ENCODE measurements around the gene NR5A1. TPM values are rescaled to one million over a fixed set of nuclear protein-coding genes. Genes with fewer than 3 reads are reported as not detected.

The NR5A1 gene
- total RNA-seq, 1 donor from 2014 or later: not detected

DNA sequence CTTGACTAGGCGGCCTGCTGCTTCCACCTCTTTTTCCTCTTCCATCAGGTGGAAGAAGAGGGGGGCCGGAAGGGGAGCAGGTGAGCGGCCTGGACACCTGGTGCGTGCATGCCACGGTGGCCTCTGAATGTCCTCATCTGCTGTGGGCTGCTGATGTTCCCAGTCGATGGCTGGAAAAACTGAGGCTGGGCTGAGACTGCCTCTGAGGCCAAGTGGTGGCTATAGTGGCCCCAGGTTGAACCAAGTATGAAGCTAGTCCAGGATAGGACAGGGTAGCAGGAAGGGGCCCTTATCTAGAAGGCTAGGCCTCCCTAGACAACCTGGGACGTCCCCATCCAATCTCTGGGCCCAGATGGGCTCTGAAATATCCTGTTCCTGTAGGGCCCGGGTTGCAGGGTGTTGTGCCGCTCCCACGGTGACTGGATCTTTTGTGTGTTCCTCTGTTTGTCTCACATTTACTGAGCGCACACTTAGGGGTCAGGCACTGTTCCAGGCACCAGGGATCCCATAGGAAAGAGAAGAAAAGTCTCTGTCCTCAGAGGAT lies 753 bp upstream of the NR5A1 start:
- peaks cover 4% of the 10 kb centered on the region for H3K9me3 Mint-ChIP-seq (ENCODE audit: unreplicated experiment)
- no peaks in the 10 kb centered on the region for H3K36me3 Mint-ChIP-seq (ENCODE audit: unreplicated experiment)

DNA sequence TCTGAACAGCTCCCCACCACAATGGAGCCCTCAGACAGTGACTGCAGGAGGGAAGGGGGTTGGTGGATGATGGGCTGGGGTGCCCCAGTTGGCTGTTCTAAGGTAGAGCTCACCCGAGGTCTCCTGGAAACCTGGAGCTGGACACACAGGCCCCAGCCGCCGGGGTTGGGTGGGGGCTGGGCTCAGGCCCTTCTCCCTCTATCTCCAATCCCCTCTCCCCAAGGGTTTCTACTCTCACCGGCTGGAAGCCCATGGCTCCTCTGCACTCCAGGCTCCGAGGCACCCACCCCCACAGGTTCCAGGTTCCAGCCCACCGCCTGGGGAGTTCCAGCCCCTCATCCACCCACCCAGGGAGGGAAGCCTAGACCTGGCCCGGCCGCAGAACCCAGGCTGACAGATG lies 766 bp downstream of the NR5A1 start:
- H3K4me3 Mint-ChIP-seq (ENCODE audit: unreplicated experiment): no peak overlapping the region
- no peak for DNase-seq
- H3K4me1 Mint-ChIP-seq (ENCODE audit: low read depth, unreplicated experiment): peaks cover 3% of the 10 kb centered on the region
- H3K9me3 Mint-ChIP-seq (ENCODE audit: unreplicated experiment): peaks cover 4% of the 10 kb centered on the region
- TF ChIP-seq, protein P1, sequence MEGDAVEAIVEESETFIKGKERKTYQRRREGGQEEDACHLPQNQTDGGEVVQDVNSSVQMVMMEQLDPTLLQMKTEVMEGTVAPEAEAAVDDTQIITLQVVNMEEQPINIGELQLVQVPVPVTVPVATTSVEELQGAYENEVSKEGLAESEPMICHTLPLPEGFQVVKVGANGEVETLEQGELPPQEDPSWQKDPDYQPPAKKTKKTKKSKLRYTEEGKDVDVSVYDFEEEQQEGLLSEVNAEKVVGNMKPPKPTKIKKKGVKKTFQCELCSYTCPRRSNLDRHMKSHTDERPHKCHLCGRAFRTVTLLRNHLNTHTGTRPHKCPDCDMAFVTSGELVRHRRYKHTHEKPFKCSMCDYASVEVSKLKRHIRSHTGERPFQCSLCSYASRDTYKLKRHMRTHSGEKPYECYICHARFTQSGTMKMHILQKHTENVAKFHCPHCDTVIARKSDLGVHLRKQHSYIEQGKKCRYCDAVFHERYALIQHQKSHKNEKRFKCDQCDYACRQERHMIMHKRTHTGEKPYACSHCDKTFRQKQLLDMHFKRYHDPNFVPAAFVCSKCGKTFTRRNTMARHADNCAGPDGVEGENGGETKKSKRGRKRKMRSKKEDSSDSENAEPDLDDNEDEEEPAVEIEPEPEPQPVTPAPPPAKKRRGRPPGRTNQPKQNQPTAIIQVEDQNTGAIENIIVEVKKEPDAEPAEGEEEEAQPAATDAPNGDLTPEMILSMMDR (IDR thresholded peaks at IDR 0.05; ENCODE audit: partially characterized antibody, unreplicated experiment): no peak
- H3K36me3 Mint-ChIP-seq (ENCODE audit: unreplicated experiment): no peaks in the 10 kb centered on the region
- H3K27ac Mint-ChIP-seq (ENCODE audit: unreplicated experiment): no peak overlapping the region
- H3K27me3 Mint-ChIP-seq (ENCODE audit: unreplicated experiment): peaks cover 14% of the 10 kb centered on the region

More for the DNA sequence above, 753 bp upstream of the NR5A1 start:
- Mint-ChIP-seq H3K27me3 (ENCODE audit: unreplicated experiment) (peaks cover 12% of the 10 kb centered on the region), H3K27ac (ENCODE audit: unreplicated experiment) (no peak overlapping the region), H3K4me1 (ENCODE audit: low read depth, unreplicated experiment) (peaks cover 4% of the 10 kb centered on the region), H3K4me3 (ENCODE audit: unreplicated experiment) (no peak overlapping the region)
- DNase-seq: no peak
- TF ChIP-seq, protein P1 (IDR thresholded peaks at IDR 0.05; ENCODE audit: partially characterized antibody, unreplicated experiment): no peak

DNA sequence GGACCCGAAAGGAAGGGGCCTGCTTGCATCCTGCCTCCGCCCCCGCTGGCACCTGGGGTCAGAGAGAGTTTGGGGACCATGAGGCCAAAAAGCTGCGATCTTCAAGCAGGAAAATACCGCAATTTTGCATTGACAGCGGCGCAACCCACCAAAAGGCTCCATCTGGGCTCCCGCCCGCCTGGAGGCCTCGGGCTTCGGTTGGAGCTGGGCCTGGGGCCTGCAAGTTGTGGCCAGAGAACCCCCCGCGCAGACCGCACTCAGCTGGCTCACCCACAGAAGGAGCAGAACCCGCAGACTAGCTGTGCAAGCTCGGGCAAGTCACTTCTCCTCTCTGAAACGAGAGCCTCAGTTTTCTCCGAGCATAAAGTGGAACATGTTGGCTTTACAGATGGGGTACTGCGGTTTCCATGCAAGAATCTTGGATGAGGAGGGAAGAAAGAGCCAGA lies 1.3 kb downstream of the NR5A1 start:
- Mint-ChIP-seq H3K27me3 (ENCODE audit: unreplicated experiment) (peaks cover 15% of the 10 kb centered on the region), H3K27ac (ENCODE audit: unreplicated experiment) (no peak overlapping the region), H3K9me3 (ENCODE audit: unreplicated experiment) (peaks cover 4% of the 10 kb centered on the region), H3K4me1 (ENCODE audit: low read depth, unreplicated experiment) (peaks cover 3% of the 10 kb centered on the region), H3K36me3 (ENCODE audit: unreplicated experiment) (no peaks in the 10 kb centered on the region), H3K4me3 (ENCODE audit: unreplicated experiment) (no peak overlapping the region)
- no peak for DNase-seq
- TF ChIP-seq, protein P1 (IDR thresholded peaks at IDR 0.05; ENCODE audit: partially characterized antibody, unreplicated experiment): no peak

DNA sequence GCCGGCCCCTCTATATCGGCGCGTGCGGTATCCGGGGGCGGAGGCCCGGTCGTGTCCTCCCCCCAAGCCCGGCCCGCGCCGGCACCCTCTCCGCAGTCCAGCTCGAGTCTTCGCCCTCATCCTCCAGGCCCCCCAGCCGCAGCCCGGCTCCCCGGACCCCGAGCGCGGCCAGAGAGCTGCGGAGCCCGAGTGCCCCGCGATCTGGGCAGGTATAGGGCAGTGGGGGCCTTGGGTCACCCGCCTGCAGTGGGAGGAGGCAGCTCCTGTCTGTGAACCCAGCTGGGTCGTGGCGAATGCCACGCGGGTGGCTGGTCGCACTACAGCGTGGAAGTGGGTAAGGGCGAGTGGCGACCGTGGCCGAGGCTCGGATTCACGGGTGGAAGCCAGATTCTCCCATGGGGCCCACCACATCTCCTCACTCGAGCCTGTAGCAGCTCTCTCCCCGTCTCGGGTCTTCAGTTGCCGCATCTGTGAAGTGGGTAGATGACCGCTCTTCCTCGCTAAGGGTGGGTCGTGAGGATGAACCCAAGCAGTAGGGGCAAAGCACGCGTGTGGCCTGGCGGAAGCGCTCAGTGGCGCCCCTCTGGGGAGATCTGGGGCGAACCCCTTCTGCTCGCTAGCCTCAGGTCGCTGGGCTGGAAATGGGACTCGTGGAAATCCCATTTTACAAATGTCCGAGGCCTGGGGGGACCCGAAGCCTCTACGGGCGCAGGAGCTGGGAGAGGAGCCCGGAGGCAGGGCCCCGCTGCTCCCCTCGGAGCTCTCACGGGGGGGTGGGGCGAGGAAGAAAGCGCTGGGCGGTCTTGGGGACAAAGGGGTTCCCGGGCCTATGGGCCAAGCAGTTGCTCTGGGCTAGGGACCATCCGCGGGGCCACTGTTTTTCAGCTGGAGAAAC lies 1.9 kb downstream of the NR5A1 start:
- TF ChIP-seq, protein P1 (IDR thresholded peaks at IDR 0.05; ENCODE audit: partially characterized antibody, unreplicated experiment): no peak
- no peaks in the 10 kb centered on the region for H3K36me3 Mint-ChIP-seq (ENCODE audit: unreplicated experiment)
- H3K27ac Mint-ChIP-seq (ENCODE audit: unreplicated experiment): no peak overlapping the region
- H3K27me3 Mint-ChIP-seq (ENCODE audit: unreplicated experiment): peaks cover 18% of the 10 kb centered on the region
- DNase-seq: peak; percentile 19
- peaks cover 4% of the 10 kb centered on the region for H3K9me3 Mint-ChIP-seq (ENCODE audit: unreplicated experiment)
- H3K4me3 Mint-ChIP-seq (ENCODE audit: unreplicated experiment): no peak overlapping the region
- H3K4me1 Mint-ChIP-seq (ENCODE audit: low read depth, unreplicated experiment): peaks cover 3% of the 10 kb centered on the region

DNA sequence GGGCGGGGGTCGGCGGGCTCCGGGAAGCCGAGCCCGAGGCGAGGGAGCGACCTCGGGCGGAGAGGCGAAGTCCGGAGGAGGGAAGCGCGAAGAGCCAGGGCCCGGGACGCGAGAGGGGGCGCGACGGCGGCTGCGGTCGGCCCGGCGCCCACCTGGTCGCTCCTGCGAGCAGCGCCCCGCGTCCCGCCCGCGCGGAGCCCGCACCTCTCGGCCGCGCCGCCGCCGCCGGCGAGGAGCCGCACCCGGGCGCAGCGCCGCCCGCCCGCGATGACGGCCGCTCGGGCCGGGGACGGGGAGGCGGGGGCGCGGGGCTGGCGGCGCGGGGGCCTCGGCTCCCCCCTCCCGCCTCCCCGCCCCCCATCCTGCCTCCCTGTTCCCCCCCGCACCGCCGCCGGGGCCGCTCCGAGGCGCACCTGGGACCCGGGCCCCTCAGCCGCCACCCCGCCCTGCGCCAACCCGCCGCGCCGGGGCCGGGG lies 2.6 kb downstream of the NR5A1 start:
- Mint-ChIP-seq H3K36me3 (ENCODE audit: unreplicated experiment) (no peaks in the 10 kb centered on the region), H3K9me3 (ENCODE audit: unreplicated experiment) (peaks cover 4% of the 10 kb centered on the region), H3K4me1 (ENCODE audit: low read depth, unreplicated experiment) (peaks cover 3% of the 10 kb centered on the region), H3K4me3 (ENCODE audit: unreplicated experiment) (no peak overlapping the region), H3K27ac (ENCODE audit: unreplicated experiment) (no peak overlapping the region), H3K27me3 (ENCODE audit: unreplicated experiment) (peaks cover 19% of the 10 kb centered on the region)
- TF ChIP-seq, protein P1 (IDR thresholded peaks at IDR 0.05; ENCODE audit: partially characterized antibody, unreplicated experiment): no peak
- peak; percentile 19 for DNase-seq

All from glutamatergic neuron (in vitro differentiated cells).